Inferior parietal cortex (tissue), 1 donor: ENCODE results near the gene FSD1.
A peak's percentile ranks its signal among the peaks of the same experiment; 100 is the strongest.
"Not testable (repeated sequence)": the region's sequence is repeated elsewhere in the genome, so short reads cannot be mapped to it uniquely, and the experiment has no call there.

ENCODE experiments used
- DNase-seq: peaks from one replicate; pipeline ENCODE4 v3.0.0-alpha.2; 2016; ENCODE audit errors: extremely low spot score

FSD1 gene

DNA sequence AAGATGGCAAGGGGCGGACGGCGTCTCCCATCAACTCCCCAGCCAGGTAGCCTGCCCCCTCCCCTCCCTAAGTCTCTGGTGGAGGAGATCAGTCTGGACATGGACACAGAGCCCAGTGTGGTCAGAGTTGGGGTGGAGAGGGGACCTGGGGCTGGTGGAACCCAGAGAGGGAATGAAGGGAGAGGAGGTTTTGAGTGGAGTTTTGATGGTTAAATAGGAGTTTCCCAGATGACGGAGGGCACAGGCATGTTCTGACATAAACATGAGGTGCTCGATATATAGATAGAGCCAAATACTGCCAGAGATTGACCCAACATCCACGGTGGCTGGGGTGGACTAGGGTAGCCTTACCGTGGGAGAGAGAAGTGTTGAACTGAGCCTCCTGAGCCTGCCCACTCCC, 14.1 kb downstream of the FSD1 start:
- DNase-seq: no peak

DNA sequence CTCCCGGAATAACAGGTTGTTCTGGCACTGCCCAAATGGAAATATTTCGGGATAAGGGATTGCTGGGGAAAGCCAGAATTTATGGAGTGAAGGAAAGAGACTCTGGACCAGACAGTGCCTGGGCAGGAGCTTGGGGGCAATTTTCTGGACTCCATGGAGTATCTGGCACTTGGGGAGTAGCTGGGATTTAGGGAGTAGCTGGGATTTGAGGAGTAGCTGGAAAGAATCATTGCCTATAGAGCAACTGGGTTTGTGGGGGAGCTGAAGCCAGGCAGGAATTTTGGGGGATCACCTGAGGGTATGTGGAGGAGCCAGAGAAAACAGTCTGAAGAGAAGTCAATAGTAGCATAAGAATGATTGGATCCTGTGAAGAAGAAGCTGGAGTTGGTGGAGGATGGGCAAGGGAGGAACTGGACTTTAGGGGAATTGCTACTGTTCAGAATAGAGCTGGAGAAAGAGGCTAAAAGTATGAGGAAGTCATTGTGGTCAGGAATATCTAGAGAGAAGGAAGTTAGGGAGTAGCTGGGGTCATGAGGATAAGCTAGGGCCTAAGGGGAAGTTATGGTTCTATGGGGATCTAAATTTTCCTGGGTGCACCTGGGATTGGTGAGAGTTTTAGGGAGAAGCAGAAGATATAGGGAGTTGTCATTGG, 14.8 kb downstream of the FSD1 start:
- DNase-seq: no peak

DNA sequence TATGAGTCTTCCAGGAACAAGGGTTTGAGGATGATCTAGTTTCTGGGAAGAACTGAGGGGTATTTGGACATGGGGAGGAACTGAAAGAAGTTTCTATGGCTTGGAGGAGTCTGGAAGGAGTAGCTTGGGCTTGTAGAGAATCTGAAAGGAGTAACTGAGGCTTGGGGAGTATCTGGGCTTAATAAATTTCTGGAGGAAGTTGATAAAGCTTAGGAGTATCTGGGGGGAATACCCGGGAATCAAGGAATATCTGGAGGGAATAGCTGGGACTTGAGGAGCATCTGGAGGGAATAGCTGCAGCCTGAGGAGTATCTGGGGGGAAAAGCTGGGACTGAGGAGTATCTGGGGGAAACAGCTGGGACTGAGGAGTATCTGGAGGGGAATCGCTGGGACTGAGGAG, 16.0 kb downstream of the FSD1 start:
- DNase-seq: no peak

DNA sequence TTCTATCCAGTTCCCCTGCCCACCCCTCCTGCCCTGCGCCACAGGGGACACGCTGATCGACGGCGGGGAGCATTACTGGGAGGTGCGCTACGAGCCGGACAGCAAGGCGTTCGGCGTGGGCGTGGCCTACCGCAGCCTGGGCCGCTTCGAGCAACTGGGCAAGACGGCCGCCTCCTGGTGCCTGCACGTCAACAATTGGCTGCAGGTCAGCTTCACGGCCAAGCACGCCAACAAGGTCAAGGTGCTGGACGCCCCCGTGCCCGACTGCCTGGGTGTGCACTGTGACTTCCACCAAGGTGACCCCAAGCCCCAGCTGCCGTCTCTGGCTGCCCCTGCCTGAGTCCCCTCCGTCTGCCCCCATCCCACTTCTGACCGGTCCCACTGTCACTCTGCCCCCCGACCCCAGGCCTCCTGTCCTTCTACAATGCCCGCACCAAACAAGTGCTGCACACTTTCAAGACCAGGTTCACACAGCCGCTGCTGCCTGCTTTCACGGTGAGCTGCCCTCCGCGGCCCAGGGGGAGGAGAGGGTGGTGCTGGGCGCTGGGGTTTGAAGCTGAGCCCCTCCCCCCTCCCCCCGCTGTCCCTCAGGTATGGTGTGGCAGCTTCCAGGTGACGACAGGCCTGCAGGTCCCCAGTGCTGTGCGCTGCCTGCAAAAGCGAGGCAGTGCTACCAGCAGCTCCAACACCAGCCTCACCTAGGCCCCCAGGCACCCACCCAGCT, 18.7 kb downstream of the FSD1 start:
- no peak for DNase-seq

DNA sequence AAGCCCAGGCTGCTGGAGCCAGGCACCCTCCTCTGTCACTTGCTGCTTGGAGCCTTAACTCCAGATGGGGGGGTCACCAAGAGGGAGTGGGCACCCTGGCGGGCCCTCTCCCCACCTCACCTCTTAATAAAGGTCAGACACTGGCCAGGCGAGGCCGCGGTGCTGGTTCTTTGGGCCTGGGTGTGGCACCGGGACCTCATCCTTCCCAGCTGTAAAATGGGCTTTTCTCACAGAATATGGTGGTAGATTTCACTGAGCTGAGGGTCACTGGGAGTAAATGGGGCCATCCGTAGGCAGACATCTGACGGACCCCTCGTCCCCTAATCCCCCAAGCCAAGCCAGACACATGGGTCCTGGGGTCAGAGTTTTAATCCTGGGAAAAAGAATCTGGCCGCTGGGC, 19.3 kb downstream of the FSD1 start:
- DNase-seq: no peak

DNA sequence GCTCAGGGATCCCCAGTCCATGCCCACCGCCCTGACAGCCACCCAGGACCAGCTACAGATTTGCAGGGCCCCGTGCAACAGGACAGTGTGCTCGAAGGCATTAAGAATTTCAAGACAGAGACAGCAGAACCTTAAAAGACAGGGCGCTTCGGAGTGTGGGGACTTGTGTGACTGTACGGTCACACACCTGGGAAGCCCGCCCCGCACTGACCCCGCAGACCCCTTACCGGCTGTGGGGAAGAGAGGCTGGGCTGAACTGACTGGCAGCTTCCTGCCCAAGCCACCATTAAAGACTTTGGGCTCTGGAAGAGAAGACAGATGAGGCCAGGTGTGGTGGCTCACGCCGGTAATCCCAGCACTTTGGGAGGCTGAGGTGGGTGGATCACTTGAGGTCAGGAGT, 19.8 kb downstream of the FSD1 start:
- DNase-seq: no peak

DNA sequence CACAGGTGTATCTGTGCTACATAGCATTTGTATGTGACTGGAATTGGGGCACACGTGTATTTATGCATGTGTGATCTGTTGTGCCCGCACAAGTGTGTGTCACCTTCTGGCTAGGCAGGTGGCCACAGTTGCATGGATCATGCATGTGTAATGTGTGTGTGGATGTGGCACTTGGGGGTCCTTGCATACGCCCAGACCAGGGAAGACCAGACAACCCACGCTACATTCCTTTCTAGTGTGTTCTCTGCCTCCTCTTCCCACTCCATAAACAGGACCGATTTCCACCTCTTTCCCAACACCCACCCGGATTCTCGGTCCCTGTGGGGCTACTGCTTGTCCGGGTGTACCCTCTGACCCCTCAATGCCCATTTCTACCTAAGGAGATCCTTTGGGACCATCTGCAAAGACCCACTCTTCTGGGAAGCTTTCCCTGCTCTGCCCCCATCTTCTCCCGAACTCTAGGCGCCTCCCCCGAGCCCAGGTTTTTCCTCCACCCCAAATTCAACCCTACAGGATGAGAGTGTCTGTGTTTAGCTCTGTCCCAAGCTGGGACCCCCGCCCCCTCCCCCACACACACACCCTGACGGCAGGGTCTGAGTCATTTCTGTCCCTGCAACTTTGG, 21.9 kb downstream of the FSD1 start:
- DNase-seq: no peak

DNA sequence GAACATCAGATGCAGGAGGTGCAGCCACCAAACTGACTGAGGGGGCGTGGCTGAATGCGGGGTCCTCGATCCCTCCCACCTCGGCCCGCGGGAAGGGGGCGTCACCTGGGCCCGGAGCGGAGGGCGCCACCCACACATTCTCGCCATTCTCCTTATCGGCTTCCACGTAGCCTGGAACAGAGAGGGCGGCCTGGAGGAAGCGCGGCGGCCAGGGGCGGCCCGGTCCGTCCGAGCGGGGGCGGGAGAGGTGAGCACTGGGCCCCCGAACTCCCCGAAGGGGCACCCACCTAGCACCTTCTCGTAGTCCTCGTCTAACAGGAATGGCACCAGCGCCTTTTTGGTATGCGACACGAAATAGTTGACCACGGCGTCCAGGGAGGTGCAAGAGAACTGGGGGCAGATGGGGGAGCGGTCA, 22.4 kb downstream of the FSD1 start:
- DNase-seq: no peak

DNA sequence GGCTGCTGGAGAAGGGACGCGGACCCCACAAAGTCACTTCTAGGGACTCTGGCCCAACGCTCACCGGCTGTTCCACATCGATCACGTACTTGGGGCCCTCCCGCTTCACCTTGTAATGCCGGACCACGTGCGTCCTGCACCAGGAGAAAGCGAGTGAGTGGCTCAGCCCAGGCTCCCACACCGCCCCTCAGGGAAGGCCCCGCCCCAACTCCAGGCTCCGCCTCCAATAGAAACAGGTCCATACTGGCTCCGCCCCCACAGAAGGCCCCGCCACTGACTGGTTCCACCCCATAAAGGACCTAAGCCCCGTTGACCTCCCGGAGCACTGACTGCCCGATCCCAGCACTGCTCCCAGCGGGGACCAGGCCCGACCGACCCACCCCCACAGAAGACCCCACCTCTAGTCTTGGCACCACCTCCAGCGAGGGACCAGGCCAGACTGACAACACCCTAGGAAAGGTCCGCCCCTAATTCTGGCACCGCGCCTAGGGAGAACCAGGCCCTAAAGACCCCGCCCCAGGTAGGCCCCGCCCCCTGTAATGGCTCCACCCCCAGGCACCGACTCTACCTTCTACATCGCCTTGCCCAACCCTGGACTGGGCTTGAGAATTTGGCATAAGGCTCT, 23.0 kb downstream of the FSD1 start:
- peak; percentile 27 for DNase-seq

DNA sequence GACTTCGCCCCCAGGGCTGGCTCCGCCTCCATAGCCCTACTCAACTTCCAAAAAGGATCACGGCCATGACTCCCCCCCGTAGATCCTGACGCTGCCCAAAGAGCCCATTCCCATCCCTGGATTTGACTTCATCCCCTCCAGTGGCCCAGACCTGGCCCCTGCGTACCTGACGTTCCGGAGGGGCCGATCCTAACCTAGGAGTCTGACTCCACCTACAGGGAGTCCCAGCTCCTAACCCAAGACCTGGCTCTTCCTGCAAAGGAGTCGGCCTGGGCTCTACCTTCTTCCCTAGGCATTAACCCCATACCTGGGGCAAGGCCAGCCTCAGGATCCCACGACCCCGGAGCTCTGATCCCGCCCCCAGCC, 23.5 kb downstream of the FSD1 start:
- DNase-seq: no peak

DNA sequence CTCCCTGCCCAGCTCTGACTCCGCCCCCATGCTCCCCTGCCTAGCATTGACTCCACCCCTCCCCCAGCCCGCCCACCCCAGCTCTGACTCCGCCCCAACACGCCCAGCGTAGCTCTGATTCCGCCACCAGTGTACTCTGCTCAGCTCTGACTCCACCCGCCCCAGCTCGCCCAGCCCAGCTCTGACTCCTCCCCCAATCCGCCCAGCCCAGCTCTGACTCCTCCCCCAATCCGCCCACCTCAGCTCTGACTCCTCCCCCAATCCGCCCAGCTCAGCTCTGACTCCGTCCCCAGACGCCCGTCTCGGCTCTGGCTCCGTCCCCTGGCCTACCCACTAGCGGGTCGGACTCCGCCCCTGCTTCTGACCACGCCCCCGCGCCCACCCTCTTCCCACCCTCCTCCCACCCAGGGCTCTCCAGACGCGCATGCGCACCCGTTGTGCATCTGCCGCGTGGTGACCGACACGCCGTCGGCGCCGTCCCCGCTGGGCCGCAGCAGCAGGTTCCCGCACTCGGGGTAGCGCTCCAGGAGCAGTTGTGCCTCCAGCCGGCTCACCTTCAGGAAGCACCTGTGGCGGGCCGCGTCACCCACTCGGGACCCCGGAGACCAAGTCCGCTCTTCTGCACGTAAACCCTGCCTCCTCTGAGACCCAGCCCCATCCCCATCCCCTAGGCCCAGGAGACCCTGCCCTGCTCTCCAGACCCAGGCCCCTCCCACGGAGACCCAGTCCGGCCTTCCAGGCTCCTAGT, 24.0 kb downstream of the FSD1 start:
- DNase-seq: peak; percentile 92

DNA sequence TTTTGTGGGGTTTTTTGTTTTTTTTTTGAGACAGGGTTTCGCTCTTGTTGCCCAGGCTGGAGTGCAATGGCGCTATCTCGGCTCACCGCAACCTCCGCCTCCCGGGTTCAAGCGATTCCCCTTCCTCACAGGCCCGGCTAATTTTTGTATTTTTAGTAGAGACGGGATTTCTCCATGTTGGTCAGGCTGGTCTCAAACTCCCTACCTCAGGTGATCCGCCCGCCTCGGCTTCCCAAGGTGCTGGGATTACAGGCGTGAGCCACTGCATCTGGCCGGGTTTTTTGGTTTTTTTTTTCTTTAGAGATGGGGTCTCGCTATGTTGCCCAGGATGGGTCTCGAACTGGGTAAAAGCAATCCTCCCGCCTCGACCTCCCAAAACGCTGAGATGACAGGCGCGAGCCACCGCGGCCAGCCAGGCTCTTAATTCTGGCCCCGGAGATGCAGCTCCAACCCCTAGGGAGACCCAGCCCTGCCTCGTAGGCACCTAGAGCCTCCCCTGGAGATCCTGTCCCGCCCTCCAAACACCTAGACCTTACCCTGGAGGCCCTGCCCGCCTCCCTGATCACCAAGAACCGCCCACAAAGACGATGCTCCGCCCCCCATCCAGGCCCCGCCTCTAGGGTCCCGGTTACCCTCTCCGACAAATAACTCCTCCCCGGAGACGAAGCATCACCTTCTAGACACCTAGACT, 24.7 kb downstream of the FSD1 start:
- DNase-seq: not testable (repeated sequence)

DNA sequence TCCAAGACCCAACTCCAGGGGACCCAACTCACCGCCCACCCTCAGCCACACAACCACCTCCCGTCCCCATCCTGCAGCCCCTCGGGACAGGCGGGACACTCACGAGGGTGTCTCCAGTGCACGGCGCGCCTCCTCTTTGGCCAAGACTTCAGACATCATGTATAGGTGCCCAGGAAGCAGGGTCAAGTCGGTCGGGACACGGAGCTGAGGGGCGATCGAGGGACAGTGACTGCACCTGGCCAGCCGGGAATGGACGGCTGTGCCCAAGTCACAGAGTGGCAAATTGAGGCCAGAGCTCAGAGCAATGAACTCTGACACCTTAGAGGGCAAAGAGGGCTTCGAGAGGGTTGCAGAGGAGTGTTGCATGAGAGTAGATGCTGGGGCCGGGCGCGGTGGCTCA, 25.5 kb downstream of the FSD1 start:
- DNase-seq: no peak

DNA sequence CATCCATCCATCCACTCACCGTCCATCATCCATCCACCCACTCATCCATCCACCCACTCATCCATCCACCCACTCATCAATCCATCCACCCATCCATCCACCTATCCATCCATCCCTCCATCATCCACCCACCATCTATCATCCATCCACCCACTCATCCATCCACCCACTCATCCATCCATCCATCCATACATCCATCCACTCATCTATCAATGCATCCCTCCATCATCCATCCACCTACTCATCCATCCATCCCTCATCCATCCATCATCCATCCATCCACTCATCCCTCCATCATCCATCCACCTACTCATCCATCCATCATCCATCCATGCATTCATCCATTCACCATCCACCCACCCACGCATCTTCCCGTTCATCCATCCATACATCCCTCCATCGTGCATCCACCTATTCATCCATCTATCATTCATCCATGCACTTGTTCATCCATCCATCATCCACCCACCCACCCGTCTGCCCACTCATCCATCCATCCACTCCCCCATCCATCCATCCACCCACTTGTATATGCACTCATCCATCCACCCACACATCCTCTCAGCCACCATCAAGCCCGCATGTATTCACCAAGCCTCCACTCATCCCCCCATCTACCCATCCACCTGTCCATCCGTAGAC, 30.7 kb downstream of the FSD1 start:
- no peak for DNase-seq

DNA sequence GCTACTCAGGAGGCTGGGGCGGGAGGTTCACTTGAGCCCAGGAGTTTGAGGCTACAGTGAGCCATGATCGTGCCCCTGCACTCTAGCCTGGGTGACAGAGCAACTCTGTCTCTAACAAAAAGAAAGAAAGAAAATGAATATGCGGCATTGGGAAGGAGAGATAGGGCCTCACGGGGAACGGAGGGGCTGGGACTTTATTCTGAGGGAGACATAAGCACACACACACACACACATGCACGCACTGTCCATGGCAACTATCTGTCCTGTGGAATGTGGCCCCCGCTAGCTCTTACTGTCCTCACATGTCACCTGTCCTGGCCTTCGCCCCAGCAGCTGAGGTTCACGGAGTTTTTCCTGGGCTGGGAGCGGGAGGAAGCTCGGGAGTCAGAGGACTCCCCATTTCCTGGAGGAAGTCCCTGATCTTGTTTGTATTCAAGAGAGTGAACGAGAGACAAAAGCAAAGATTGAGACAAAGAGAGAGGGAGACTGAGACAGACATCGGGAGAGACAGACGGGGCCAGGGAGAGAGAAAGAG, 33.6 kb downstream of the FSD1 start:
- no peak for DNase-seq

DNA sequence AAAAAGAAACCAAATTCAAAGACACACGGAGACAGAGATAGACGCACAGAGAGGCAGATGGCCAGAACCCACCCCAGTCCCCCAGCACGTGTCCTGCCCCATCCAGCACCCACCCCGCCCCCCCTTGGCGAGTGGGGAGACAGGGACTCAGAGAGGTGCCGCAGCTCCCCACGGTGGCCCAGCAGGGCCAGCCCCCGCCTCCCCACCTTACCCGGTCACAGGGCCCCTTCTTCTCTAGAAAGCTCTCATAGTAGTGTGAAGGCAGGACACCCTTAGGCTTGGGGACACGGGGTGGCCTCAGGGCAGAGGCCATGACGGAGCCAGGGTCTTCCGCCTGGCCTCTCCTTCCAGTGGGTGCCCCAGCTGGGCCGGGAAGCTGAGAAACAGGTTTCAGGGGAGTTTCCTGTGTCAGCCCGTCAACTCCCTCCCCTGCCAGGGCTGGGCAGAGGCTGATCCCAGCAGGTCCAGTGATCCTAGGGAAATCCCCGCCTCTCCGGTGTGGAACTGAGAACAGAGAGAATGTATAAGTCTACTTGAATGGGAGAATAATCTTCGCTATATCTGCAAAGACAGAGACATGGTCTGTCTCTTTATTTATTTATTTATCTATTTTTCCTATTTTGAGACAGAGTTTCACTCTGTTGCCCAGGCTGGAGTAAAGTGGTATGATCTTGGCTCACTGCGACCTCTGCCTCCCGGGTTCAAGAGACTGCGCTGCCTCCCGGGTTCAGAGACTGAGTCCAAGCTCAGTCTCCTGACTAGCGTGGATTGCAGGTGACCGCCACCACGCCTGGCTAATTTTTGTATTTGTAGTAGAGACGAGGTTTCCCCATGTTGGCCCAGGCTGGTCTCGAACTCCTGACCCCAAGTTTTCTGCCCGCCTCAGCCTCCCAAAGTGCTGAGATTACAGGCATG, 34.3 kb downstream of the FSD1 start, which contains the start of gene STAP2:
Gene STAP2 (minus strand): TSS at position 387 of the 915 bp plus-strand sequence. CDS start 74 bp downstream, at position 313.
- no peak for DNase-seq

DNA sequence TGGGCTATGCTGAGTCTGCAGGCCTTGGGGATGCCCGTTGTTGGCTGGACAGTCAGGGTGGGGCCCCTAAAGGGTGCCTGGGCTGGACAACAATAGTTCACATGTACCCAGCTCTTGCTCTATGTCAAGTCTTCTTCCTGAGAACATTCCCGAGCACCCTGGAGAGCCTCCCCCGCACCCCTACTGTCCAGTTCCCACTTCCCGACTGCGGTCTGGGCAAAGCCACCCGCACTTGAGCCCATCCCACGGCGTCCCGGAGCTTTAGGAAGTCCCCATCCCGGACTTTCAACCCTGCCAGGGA, 37.9 kb downstream of the FSD1 start:
- no peak for DNase-seq

DNA sequence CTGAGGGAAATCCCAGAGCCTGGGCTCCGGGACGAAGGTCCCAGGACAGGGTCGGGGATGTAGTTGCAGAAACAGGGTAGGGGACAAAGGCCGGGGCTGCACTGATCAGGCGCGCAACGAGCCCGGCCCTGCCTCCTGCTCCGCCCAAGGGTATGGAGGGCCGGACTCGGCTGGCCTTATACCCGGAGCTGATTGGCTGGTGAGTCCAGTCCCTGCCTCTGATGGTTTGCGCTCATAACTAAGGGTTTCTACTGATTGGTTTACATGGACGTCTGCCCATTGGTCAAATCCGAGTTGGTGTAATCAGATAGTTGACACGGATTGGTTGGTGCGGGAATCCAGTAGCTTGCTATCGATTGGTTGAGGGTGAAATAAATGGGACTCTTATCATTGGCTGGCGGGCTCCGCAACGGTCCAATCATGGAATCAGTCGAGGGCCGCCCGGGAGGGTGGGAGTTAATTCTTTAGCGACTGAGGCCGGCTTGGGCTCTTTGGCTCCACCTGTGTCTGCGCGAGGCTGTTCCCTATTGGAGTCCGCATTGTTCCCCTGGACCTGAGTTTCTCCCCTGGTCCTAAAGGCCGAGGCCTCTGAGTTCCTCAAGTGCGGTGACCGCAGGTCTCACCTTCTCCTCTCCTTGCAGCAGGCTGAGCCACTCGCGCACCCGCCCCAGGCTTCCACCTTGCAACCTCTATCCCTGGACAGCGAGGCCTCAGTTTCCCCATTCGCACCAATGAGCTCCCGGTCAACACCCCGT, 38.4 kb downstream of the FSD1 start:
- DNase-seq: peak; percentile 100
